ENCODE data around the gene NDUFA9.

The NDUFA9 gene

DNA sequence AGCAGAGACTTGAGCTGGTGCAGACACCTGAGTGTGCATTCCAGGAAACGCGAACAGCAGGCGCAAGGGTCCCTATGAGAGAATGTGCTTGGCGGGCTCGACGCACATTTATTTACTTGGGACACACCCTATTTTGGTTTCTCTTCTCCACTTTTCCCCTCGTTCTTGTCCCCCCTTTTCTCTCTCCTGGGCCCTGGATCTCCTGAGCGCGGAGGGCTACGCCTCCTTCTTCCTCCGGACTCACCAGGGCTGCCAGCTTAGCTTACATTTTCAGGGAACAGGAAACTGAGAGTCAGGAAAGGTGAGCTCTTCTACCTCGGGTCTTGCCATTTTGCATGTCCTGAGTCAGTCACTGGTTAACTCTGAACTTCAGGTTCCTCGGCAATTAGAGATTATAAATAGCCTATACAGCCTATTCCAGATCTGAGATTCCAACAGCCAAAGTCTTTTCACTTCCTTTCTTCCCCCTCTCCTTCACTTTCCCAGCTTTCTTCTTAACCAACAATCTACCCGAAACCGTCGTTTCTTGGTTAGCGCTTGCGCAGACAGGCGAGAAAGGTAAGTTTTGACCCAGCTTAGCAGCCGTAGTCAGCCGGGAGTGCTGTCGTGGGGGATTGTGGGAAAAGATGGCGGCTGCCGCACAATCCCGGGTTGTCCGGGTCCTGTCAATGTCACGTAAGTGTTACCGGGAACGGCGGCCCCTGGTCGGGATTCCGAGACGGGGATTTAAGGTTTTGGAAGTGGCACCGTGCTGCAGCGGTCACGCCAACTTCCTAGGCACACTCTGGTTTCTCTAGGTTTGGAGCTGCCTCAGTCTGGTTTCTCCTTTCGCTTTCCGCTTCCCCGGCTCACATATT lies at the start of gene NDUFA9, which contains the start of gene AKAP3:
NDUFA9 (plus strand) TSS at position 614 of the 857 bp plus-strand sequence; CDS start at position 627, 13 bp downstream.
AKAP3 (minus strand) TSS at position 551 of the 857 bp plus-strand sequence. CDS start 10,855 bp downstream, outside the sequence.
- peak; percentile 71 for DNase-seq

GRCh38 chr12:4603421-4603820 lies 45.5 kb upstream of the NDUFA9 start:
- DNase-seq = no peak

DNA sequence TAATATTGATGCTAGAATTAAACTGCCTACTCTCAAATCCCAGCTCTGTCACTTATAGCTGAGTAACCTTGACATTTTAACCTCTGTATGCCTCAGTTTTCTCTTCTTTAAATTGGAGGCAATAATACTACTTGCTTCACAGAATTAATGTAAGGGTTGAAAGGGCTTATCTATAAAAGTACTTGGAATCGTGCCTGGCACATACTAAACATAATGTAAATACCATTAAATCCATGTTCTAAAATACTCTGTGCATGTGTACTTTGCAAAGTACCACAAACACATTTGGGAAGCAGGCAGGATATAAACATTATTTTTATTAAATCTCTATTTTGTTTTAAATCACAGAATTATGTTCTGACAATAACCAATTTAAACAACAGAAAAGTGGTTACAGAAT lies 45.0 kb upstream of the NDUFA9 start:
- DNase-seq = no peak

DNA sequence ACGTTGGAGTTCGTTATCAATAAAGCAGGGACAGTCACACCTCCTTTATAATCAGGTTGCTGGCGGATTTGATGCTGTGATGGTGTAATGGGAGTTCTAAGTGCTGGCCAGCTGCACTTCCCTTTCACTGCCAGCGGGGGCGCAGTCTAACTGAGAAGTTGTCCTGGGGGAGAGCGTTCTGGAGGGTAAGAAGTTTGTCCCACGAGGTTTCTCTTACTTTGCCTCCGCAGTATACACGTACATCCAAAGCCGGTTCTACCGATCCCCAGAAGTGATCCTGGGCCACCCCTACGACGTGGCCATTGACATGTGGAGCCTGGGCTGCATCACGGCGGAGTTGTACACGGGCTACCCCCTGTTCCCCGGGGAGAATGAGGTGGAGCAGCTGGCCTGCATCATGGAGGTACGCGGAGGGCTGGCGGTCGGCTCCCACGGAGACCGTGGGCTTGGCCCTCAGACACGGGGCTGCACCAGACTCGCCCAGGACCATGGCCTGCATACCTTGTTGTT lies 44.2 kb upstream of the NDUFA9 start:
- DNase-seq = peak; percentile 4

GRCh38 chr12:4607056-4607455 lies 41.9 kb upstream of the NDUFA9 start:
- no peak for DNase-seq

DNA sequence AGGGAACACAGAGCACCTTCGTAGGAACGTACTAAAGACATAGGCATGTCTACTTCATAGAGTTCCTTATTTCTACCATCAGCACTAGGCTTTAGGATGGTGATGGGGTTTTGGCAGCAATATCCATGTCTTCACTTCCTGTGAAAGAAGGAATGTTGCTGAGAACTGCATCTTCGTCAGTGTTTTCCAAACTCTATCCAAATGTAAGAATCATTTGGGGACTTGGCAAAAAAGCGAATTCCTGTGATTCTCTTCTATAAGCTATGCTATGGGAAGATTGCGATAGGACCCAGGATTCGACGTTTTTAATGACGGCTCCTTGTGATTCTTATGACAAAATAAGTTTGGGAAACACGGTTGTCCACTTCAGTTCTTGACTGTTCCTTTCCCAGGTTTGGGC lies 39.8 kb upstream of the NDUFA9 start:
- no peak for DNase-seq

GRCh38 chr12:4610481-4610880 lies 38.4 kb upstream of the NDUFA9 start:
- no peak for DNase-seq

DNA sequence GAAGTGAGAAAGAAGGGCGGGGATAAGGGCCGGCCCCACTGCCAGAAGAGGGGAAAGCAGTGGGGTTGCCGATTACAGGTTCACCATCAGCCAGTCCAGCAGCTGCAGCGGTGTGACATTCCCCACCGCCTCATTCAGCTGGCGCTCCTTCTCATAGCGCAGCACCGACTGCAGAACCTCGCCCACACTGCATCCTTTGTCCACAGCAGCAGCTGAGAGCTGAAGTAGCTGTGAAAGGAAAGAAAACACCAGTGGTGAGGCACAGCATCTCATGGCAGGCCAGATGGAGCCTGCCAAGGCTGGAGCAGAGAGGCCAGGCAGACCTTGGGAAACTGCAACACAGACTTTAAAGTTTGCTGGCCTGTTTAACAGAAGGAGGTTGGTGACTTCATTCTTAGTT lies 33.2 kb upstream of the NDUFA9 start:
- DNase-seq = no peak

DNA sequence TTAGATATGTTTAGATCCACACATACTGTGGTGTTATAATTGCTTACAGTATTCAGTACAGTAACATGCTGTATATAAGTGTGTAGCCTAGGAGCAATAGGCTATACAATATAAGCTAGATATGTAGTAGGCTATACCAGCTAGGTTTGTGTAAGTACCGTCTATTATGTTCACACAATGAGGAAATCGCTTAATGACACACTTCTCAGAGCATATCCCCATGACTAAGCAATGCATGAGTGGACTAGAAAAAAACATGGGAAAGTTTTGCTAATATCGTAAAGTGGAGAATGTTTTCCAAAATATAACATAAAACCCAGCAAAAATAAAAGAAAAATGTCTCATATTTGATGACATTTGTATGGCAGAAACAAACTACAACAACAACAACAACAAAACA lies 27.4 kb upstream of the NDUFA9 start:
- no peak for DNase-seq

GRCh38 chr12:4626543-4626942 lies 22.4 kb upstream of the NDUFA9 start:
- DNase-seq = no peak

DNA sequence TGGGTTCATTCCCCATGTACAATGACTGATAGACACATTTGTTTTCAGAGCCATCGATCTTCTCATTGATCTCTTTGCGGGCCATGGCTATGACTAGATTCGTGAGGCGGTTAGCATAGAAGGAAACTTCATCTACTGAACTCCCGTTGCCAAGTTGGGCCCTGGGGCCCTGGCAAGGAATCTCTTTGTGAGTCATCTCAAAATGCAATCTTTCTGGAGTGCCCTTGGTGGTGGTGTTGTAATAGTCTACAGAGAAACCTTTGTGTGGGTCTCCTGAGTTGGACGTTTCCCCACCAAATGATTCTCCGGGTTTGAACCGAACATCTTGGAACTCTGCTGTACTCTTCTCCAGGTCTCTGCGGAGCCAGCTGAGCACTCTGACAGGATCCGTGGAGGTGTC lies 20.5 kb upstream of the NDUFA9 start:
- DNase-seq = no peak

- no peak for DNase-seq
These were observed 18.7 kb upstream of the NDUFA9 start for GRCh38 chr12:4630262-4630661.

- DNase-seq = no peak
These were observed 5.2 kb upstream of the NDUFA9 start for GRCh38 chr12:4643747-4644146.

- no peak for DNase-seq
These were observed 3.9 kb upstream of the NDUFA9 start for GRCh38 chr12:4645023-4645422.

- no peak for DNase-seq
These were observed 812 bp upstream of the NDUFA9 start for GRCh38 chr12:4648104-4648500.

- no peak for DNase-seq
These were observed 396 bp downstream of the NDUFA9 start for GRCh38 chr12:4649358-4649661.

- DNase-seq = no peak
These were observed 4.3 kb downstream of the NDUFA9 start for GRCh38 chr12:4653257-4653656.

DNA sequence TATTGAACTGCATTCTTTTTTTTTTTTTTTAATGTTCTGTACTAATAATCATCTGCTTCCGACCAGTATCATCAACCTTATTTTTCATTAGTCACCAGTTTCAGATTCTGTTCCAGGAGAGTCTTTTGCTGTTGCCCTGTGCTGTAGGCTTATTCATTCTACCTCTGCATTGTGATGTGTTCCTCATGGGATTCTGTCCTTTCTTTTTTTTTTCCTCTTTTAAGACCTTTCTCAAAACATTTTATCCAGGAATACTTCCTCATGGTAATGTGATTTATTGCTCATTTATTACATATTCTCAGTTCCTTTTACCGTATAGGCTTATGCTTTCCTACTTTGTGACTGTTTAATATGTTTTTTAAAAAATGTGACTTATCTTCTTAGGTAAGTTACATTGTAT lies 4.8 kb downstream of the NDUFA9 start:
- no peak for DNase-seq

- DNase-seq = no peak
These were observed 15.1 kb downstream of the NDUFA9 start for GRCh38 chr12:4663971-4664505.

GRCh38 chr12:4665236-4665635 lies 16.3 kb downstream of the NDUFA9 start:
- DNase-seq = no peak

- no peak for DNase-seq
These were observed 30.8 kb downstream of the NDUFA9 start for GRCh38 chr12:4679711-4680110.

GRCh38 chr12:4681732-4682131 lies 32.8 kb downstream of the NDUFA9 start:
- no peak for DNase-seq

DNA sequence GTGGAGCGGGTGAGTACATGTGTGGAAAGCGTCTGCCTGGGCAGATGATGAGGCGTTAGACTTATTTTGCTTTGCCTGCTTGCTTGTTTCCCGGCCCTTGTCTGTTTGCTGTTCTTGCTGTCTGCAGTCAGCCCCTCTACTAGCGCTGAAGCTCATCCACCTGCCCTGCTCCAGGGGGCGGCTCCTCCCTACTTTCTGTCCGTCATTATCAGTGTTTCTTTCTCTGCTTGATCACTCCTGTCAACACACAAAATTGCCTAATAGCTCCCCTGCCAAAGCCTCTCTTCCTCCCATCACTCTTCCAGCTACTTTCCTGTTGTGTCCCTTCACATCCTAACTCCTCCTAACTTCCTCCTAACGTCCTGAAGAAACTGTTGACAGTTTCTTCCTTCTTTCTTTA lies 36.4 kb downstream of the NDUFA9 start:
- DNase-seq = no peak

- DNase-seq = no peak
These were observed 41.8 kb downstream of the NDUFA9 start for GRCh38 chr12:4690760-4691159.

Measured in NCI-H1092 (cell line).